Suprapubic skin (tissue), 4 donors: Measurements from ENCODE around the gene TEX51. TPM values are rescaled to one million over a fixed set of nuclear protein-coding genes. Genes with fewer than 3 reads are reported as not detected.
A peak's percentile ranks its signal among the peaks of the same experiment; 100 is the strongest.

Experiments used
- DNase-seq, 2 donors: peaks; one replicate each; pipeline ENCODE4 v3.0.0-alpha.2; 2019; ENCODE audit warnings: low spot score in 2 of 2
- H3K27ac ChIP-seq: fragments of 200-600 bp; sonication (generic); one replicate; pipeline ENCODE4 v1.5.1; 2019
- H3K27me3 ChIP-seq: fragments of 200-600 bp; sonication (generic); one replicate; pipeline ENCODE4 v1.5.1; 2019
- H3K36me3 ChIP-seq: fragments of 200-600 bp; sonication (generic); one replicate; pipeline ENCODE4 v1.5.1; 2019
- H3K4me1 ChIP-seq: fragments of 200-600 bp; sonication (generic); one replicate; pipeline ENCODE4 v1.5.1; 2019
- H3K4me3 ChIP-seq: fragments of 200-600 bp; sonication (generic); one replicate; pipeline ENCODE4 v1.5.1; 2019; ENCODE audit warnings: mild to moderate bottlenecking
- H3K9me3 ChIP-seq: fragments of 200-600 bp; sonication (generic); one replicate; pipeline ENCODE4 v1.5.1; 2019
- EP300 ChIP-seq: sonication (generic); formaldehyde crosslinking; IDR thresholded peaks from one replicate; pipeline ENCODE4 v1.6.1; 2017; ENCODE audit warnings: antibody characterized with exemption
- POLR2A ChIP-seq, 2 donors: fragments of 450-650 bp; IDR thresholded peaks; one replicate each; pipeline ENCODE4 v1.6.1; 2017; ENCODE audit warnings: antibody characterized with exemption in 2 of 2, mild to moderate bottlenecking in 2 of 2, moderate library complexity in 2 of 2
- POLR2AphosphoS5 ChIP-seq, 3 donors: sonication (generic); formaldehyde crosslinking; IDR thresholded peaks; one replicate each; pipeline ENCODE4 v1.6.1; 2017; ENCODE audit warnings: antibody characterized with exemption in 3 of 3
- WGBS: methylation state at CpG from one replicate; pipeline ENCODE4 v1.1.5; 2018; 5-methylcytosine and 5-hydroxymethylcytosine counted together
- total RNA-seq, 4 donors: library from RNA; depleted of rRNA; stranded (reverse); fragments of >200 nt; gene quantifications; one replicate each; pipeline ENCODE4 v1.1.0, GENCODE V29; 2016
- TF ChIP-seq, protein P1 (sequence below), 2 donors: fragments of 200-600 bp in 1 of 2; fragments of 450-650 bp in 1 of 2; sonication (generic) in 1 of 2; IDR thresholded peaks; one replicate each; pipeline ENCODE4 v1.5.1; 2016 to 2019; ENCODE audit warnings: antibody characterized with exemption in 2 of 2, mild to moderate bottlenecking in 1 of 2, moderate library complexity in 1 of 2

TEX51 gene
- total RNA-seq, 4 donors from 2014 or later = not detected

DNA sequence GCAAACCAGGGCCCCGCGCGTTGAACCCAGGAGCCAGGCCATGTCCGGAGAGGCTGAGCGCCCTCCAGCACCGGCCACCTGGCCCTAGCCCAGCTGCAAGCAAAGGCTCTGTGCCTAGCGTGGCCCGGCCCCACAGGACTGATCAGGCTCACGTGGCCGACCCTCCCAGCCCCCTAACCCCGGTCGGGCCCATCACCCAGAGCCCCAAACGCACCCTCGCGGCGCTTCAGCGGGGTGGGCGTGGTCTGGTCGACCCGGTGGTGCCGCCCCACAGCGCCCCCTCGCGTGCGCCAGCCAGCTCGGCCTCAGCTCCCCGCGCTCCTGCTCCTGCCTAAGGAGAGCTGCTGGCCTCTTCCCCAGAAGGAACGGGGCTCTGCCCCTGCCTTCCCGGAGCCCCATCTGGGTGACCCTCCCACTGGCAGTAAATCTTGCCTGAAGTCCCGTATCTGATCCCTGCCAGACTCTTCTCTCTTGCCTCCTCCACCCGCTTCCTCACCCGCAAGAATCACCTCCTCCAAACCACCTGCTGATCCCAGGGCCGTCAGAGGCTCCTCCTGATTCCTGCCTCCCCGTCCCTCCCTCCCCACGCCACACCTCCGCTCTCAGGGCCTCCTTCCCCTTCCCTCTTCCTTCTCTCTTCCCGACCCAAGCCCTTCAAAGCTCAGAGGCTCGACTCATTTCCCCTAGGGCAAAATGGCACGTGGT, 12.3 kb upstream of the TEX51 start:
- Histone ChIP-seq H3K4me3 (peak overlapping the region; percentile 42), H3K9me3 (no peaks in the 10 kb centered on the region), H3K27ac (no peak overlapping the region), H3K4me1 (peaks cover 16% of the 10 kb centered on the region), H3K27me3 (peaks cover 23% of the 10 kb centered on the region), H3K36me3 (no peaks in the 10 kb centered on the region)
- WGBS = 3% methylated on average over 30 of the region's 40 CpGs
- TF ChIP-seq EP300 = no peak
- TF ChIP-seq, protein P1, sequence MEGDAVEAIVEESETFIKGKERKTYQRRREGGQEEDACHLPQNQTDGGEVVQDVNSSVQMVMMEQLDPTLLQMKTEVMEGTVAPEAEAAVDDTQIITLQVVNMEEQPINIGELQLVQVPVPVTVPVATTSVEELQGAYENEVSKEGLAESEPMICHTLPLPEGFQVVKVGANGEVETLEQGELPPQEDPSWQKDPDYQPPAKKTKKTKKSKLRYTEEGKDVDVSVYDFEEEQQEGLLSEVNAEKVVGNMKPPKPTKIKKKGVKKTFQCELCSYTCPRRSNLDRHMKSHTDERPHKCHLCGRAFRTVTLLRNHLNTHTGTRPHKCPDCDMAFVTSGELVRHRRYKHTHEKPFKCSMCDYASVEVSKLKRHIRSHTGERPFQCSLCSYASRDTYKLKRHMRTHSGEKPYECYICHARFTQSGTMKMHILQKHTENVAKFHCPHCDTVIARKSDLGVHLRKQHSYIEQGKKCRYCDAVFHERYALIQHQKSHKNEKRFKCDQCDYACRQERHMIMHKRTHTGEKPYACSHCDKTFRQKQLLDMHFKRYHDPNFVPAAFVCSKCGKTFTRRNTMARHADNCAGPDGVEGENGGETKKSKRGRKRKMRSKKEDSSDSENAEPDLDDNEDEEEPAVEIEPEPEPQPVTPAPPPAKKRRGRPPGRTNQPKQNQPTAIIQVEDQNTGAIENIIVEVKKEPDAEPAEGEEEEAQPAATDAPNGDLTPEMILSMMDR (IDR thresholded peaks at IDR 0.05) = peak; percentile 10 to 81
- no peak for TF ChIP-seq POLR2AphosphoS5 (IDR thresholded peaks at IDR 0.05)
- TF ChIP-seq POLR2A (IDR thresholded peaks at IDR 0.05) = no peak
- DNase-seq = peak in 1 of 2 donors; percentile 79

DNA sequence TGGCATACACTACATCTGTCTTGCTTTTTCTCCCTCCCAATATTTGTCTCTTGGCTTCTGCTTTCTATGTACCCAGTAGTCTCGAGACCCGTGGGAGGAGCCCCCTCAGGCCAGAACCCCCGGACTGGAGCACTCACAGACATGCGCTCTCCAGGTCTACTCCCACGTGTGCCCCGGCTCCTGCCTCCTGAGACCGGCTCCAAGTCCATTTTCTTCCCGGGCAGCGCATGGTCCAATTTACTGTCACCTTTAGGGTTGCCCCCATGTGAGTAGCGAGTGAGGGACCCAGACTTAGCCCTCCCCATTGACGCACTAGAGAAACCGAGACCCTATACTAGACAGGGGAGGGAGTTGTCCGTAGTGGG, 11.8 kb upstream of the TEX51 start:
- Histone ChIP-seq H3K27me3 (peaks cover 19% of the 10 kb centered on the region), H3K4me1 (peaks cover 16% of the 10 kb centered on the region), H3K27ac (no peak overlapping the region), H3K36me3 (no peaks in the 10 kb centered on the region), H3K4me3 (peak overlapping the region; percentile 42), H3K9me3 (no peaks in the 10 kb centered on the region)
- TF ChIP-seq, protein P1 (IDR thresholded peaks at IDR 0.05) = no peak
- no peak for TF ChIP-seq POLR2A (IDR thresholded peaks at IDR 0.05)
- TF ChIP-seq POLR2AphosphoS5 (IDR thresholded peaks at IDR 0.05) = no peak
- no peak for TF ChIP-seq EP300
- WGBS = 65% methylated on average over 13 of the region's 13 CpGs
- DNase-seq = peak in 1 of 2 donors; percentile 76

DNA sequence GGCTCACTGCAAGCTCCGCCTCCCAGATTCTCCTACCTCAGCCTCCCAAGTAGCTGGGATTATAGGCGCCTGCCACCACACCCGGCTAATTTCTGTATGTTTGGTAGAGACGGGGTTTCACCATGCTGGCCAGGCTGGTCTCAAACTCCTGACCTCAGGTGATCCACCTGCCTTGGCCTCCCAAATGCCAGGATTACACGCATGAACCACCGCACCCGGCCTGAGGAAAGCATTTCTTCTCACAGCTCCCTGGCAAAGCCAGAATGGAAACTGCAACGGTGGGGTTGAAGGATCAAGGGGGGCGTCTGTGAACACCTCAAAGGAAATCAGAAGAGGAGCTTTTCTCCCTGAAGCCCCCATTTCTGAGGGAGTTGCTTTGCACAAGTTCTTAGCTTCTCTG, 11.2 kb upstream of the TEX51 start:
- Histone ChIP-seq H3K27me3 (peaks cover 19% of the 10 kb centered on the region), H3K9me3 (no peaks in the 10 kb centered on the region), H3K4me3 (no peak overlapping the region), H3K36me3 (no peaks in the 10 kb centered on the region), H3K27ac (no peak overlapping the region), H3K4me1 (peaks cover 16% of the 10 kb centered on the region)
- WGBS = 96% methylated on average over 7 of the region's 9 CpGs
- peak; percentile 22 to 40 for DNase-seq
- TF ChIP-seq POLR2AphosphoS5 (IDR thresholded peaks at IDR 0.05) = no peak
- no peak for TF ChIP-seq EP300
- TF ChIP-seq POLR2A (IDR thresholded peaks at IDR 0.05) = no peak
- TF ChIP-seq, protein P1 (IDR thresholded peaks at IDR 0.05) = no peak

DNA sequence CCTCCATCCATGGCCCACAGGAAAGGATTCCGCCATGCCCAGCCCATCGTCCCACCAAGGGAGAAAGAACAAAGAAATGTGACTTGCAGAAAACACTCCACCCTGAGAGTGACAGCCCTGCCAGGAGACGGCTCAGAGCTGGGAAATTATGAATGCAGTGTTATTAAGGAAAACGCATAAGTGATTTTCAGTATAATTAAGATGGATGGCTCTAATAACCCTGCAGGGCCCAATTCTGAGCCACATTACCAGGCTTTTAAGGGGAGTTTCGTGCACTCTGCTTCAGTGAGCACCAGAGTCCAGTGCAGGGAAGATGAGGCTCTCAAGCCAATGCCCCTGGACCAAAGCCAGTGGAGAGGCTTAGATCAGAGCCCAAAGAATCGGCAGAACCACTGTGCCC, 10.6 kb upstream of the TEX51 start:
- Histone ChIP-seq H3K36me3 (no peaks in the 10 kb centered on the region), H3K27me3 (peaks cover 19% of the 10 kb centered on the region), H3K4me3 (no peak overlapping the region), H3K9me3 (no peaks in the 10 kb centered on the region), H3K27ac (no peak overlapping the region), H3K4me1 (peaks cover 16% of the 10 kb centered on the region)
- TF ChIP-seq, protein P1 (IDR thresholded peaks at IDR 0.05) = no peak
- no peak for TF ChIP-seq EP300
- TF ChIP-seq POLR2AphosphoS5 (IDR thresholded peaks at IDR 0.05) = no peak
- TF ChIP-seq POLR2A (IDR thresholded peaks at IDR 0.05) = no peak
- DNase-seq = peak in 1 of 2 donors; percentile 31
- WGBS = 61% methylated on average over 6 of the region's 6 CpGs

DNA sequence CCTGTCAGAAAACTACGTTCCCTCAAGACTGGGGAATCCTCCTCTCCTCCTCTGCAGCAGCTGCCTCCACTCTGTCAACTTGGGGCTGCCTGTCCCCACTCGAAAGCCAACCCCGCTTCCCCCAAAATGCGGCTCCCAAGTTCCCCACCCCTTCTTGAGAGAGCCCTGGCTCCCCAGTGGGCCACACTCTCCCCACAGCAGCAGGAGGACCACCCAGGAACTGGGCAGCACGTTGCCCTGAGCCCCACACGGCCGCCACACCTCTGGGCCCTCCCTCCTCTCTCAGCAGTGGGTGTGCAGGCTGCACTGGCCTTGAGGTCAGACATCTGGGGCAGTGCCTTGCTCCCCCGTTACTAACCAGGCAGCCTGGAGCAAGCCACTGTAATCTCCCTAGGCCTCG, 9.6 kb upstream of the TEX51 start:
- Histone ChIP-seq H3K4me1 (peaks cover 16% of the 10 kb centered on the region), H3K36me3 (no peaks in the 10 kb centered on the region), H3K27ac (no peak overlapping the region), H3K9me3 (no peaks in the 10 kb centered on the region), H3K4me3 (no peak overlapping the region), H3K27me3 (peaks cover 19% of the 10 kb centered on the region)
- peak in 1 of 2 donors; percentile 57 for DNase-seq
- TF ChIP-seq, protein P1 (IDR thresholded peaks at IDR 0.05) = no peak
- TF ChIP-seq EP300 (no peak), POLR2A (IDR thresholded peaks at IDR 0.05) (no peak), POLR2AphosphoS5 (IDR thresholded peaks at IDR 0.05) (no peak)
- 86% methylated on average over 6 of the region's 9 CpGs for WGBS
